Endothelial cell of umbilical vein (primary cell): ENCODE measurements around the gene CACNA2D1. TPM values are rescaled to one million over a fixed set of nuclear protein-coding genes. Genes with fewer than 3 reads are reported as not detected.

Experiments
- BruUV-seq: library from RNA; stranded (reverse); fragments of 400-500 nt; replicated peaks from 2 replicates; lab custom pipeline; 2021; lab: Mats Ljungman, UMichigan
- CTCF ChIA-PET: fragments of 300-600, 350-600 bp; sonication (Branson Sonifier 250); formaldehyde crosslinking; loops from one replicate; lab custom pipeline; 2021; ENCODE audit warnings: antibody characterized with exemption, inconsistent platforms; lab: Charles Lee
- POLR2A ChIA-PET: fragments of 300-600, 350-600 bp; sonication (Branson Sonifier 250); formaldehyde crosslinking; loops from one replicate; lab custom pipeline; 2021; ENCODE audit warnings: antibody characterized with exemption, inconsistent platforms; lab: Charles Lee
- DNase-seq: peaks from one replicate; pipeline ENCODE4 v3.0.0-alpha.2; 2011; ENCODE audit warnings: low read depth, low spot score
- FAIRE-seq: peaks from 2 replicates; lab custom pipeline; 2011; peaks lifted over from hg19 to GRCh38; lab: Jason Lieb, UNC
- H2AFZ ChIP-seq: 2 replicates; pipeline ENCODE4 v1.6.0; 2012; ENCODE audit warnings: low read depth, low read length, control low read depth, inconsistent platforms
- H3K27ac ChIP-seq: 2 replicates; pipeline ENCODE4 v1.5.1; 2011; ENCODE audit warnings: low read depth, mild to moderate bottlenecking, control low read depth, low read length, moderate library complexity; ENCODE audit not compliant: insufficient read depth
- H3K27me3 ChIP-seq, 2 experiments: 2 replicates each; pipeline versions ENCODE4 v1.6.0 to v1.6.1; 2011; ENCODE audit warnings: low read length in 2 of 2, mixed read lengths in 1 of 2; ENCODE audit not compliant: control insufficient read depth in 2 of 2, insufficient read depth in 2 of 2
- H3K36me3 ChIP-seq, 2 experiments: 2 replicates in 1 of 2; 3 replicates in 1 of 2; pipeline ENCODE4 v1.5.1; 2011; ENCODE audit warnings: low read length in 2 of 2, mild to moderate bottlenecking in 1 of 2, moderate library complexity in 1 of 2; ENCODE audit not compliant: control insufficient read depth in 2 of 2, insufficient read depth in 2 of 2; ENCODE audit errors: extremely low read depth in 1 of 2
- H3K4me1 ChIP-seq: 3 replicates; pipeline ENCODE4 v1.5.1; 2011; ENCODE audit warnings: mild to moderate bottlenecking, low read length; ENCODE audit not compliant: control insufficient read depth, insufficient read depth; ENCODE audit errors: extremely low read depth
- H3K4me2 ChIP-seq: 2 replicates; pipeline ENCODE4 v1.6.1; 2011; ENCODE audit warnings: low read length, control low read depth, mixed read lengths; ENCODE audit not compliant: insufficient read depth
- H3K4me3 ChIP-seq, 3 experiments: fragments of 200-600 bp in 1 of 3; sonication (generic), shearing (Covaris generic) in 1 of 3; replicated peaks in 1 of 3; 2 replicates each; pipeline ENCODE4 v1.5.1; 2011 to 2016; ENCODE audit warnings: control low read depth in 3 of 3, low read length in 3 of 3, mild to moderate bottlenecking in 2 of 3, inconsistent platforms in 1 of 3, low read depth in 1 of 3, moderate library complexity in 1 of 3; ENCODE audit not compliant: insufficient read depth in 1 of 3
- H3K79me2 ChIP-seq: 2 replicates; pipeline ENCODE4 v1.6.0; 2012; ENCODE audit warnings: low read length, inconsistent platforms; ENCODE audit not compliant: control insufficient read depth, insufficient read depth
- H3K9ac ChIP-seq: replicated peaks from 2 replicates; pipeline ENCODE3; 2011; ENCODE audit warnings: low read length, control low read depth; ENCODE audit not compliant: insufficient read depth; ENCODE audit errors: extremely low read depth
- H3K9me1 ChIP-seq: replicated peaks from 3 replicates; pipeline ENCODE4 v1.6.0; 2011; ENCODE audit warnings: mild to moderate bottlenecking, low read length; ENCODE audit not compliant: control insufficient read depth, insufficient read depth; ENCODE audit errors: extremely low read depth
- H3K9me3 ChIP-seq: replicated peaks from 2 replicates; pipeline ENCODE4 v1.5.1; 2012; ENCODE audit warnings: low read length, inconsistent platforms; ENCODE audit not compliant: control insufficient read depth, insufficient read depth
- H4K20me1 ChIP-seq: replicated peaks from 2 replicates; pipeline ENCODE3; 2011; ENCODE audit warnings: mild to moderate bottlenecking, low read length; ENCODE audit not compliant: control insufficient read depth, insufficient read depth; ENCODE audit errors: extremely low read depth
- CTCF ChIP-seq, 2 donors: IDR thresholded peaks; 1 replicate in 1 of 2; 2 replicates in 1 of 2; pipeline ENCODE4 v1.5.1; 2011; ENCODE audit warnings: low read length in 2 of 2, mild to moderate bottlenecking in 2 of 2, moderate library complexity in 2 of 2, control low read depth in 1 of 2, inconsistent platforms in 1 of 2, low read depth in 1 of 2; ENCODE audit not compliant: insufficient read depth in 1 of 2; ENCODE audit errors: extremely low read depth in 1 of 2
- MAX ChIP-seq: IDR thresholded peaks from 2 replicates; pipeline ENCODE4 v1.6.1; 2011; ENCODE audit not compliant: insufficient read depth, insufficient read length
- dilution Hi-C: fragments of 300-500 bp; cut with MboI; formaldehyde crosslinking; loops from one replicate; pipeline ENCODE4 v1.15.0; 2019; ENCODE audit warnings: low sequenced_read_pairs; ENCODE audit not compliant: extremely low pct_ligation_motif_present
- intact Hi-C: fragments of 100-400 bp; cut with micrococcal nuclease; formaldehyde crosslinking; loops from one replicate; pipeline ENCODE4 v1.10.0; 2022
- polyA plus RNA-seq, 4 experiments: library from polyadenylated mRNA; depleted of rRNA in 3 of 4; stranded (reverse) in 3 of 4; unstranded in 1 of 4; fragments of >200 nt; gene quantifications; 2 replicates each; pipeline versions ENCODE4 v1.2.1 to v1.2.3, GENCODE V29; 2011 to 2012; ENCODE audit warnings: missing spikeins in 1 of 4
- total RNA-seq: library from RNA; stranded (reverse); gene quantifications from 2 replicates; pipeline ENCODE4 v1.2.3, GENCODE V29; 2021

Gene CACNA2D1
- total and polyA plus RNA-seq, 2 donors (not counting 3 experiments of a cell fraction or from before 2014, with no cell fraction given) = 4.1 to 38.6 TPM

- BruUV-seq = no TSS peak
- H3K9me1 ChIP-seq = no peaks in the 10 kb centered on the region
- peak; percentile 4 for FAIRE-seq
- peaks cover 12% of the 10 kb centered on the region for H3K4me1 ChIP-seq
- H3K4me3 ChIP-seq = no peak overlapping the region
- TF ChIP-seq CTCF (IDR thresholded peaks at IDR 0.05; ENCODE audit: extremely low read depth in 1 of 2, insufficient read depth in 1 of 2, low read depth in 1 of 2, low read length in 2 of 2) = peak; percentile 20 to 27
- TF ChIP-seq MAX = no peak
- no peaks in the 10 kb centered on the region for H4K20me1 ChIP-seq
- no peak overlapping the region for H3K27ac ChIP-seq
- H3K79me2 ChIP-seq = no peaks in the 10 kb centered on the region
- no peaks in the 10 kb centered on the region for H3K36me3 ChIP-seq
- dilution Hi-C loops (no loop called here), intact Hi-C loops (loop anchor here (1.0 to 5.0 kb wide), 8 partner anchors 190 to 752 kb away; partner anchors contain the start of gene CACNA2D1)
- DNase-seq = peak; percentile 61
- H3K27me3 ChIP-seq = no peaks in the 10 kb centered on the region
- ChIA-PET POLR2A (no interaction called here), CTCF (interaction anchor here (0.6 to 1.7 kb wide), 89 partner anchors 8 to 779 kb away, joined by 3 to 80 read pairs (median 4); no protein-coding TSS in a partner anchor)
- no peak overlapping the region for H3K9ac ChIP-seq
- H2AFZ ChIP-seq = no peak overlapping the region
- no peaks in the 10 kb centered on the region for H3K9me3 ChIP-seq
- H3K4me2 ChIP-seq = no peak overlapping the region
These were observed 209.0 kb downstream of the CACNA2D1 start for GRCh38 chr7:82234457-82235049.
